ENCODE data around the gene ZBTB32. TPM values are rescaled to one million over a fixed set of nuclear protein-coding genes. Genes with fewer than 3 reads are reported as not detected.

Gene ZBTB32
- total and polyA plus RNA-seq, 2 of the 8 experiments (the other 6 are each of a cell fraction or from before 2014, with no cell fraction given) = 0.11 to 0.50 TPM

DNA sequence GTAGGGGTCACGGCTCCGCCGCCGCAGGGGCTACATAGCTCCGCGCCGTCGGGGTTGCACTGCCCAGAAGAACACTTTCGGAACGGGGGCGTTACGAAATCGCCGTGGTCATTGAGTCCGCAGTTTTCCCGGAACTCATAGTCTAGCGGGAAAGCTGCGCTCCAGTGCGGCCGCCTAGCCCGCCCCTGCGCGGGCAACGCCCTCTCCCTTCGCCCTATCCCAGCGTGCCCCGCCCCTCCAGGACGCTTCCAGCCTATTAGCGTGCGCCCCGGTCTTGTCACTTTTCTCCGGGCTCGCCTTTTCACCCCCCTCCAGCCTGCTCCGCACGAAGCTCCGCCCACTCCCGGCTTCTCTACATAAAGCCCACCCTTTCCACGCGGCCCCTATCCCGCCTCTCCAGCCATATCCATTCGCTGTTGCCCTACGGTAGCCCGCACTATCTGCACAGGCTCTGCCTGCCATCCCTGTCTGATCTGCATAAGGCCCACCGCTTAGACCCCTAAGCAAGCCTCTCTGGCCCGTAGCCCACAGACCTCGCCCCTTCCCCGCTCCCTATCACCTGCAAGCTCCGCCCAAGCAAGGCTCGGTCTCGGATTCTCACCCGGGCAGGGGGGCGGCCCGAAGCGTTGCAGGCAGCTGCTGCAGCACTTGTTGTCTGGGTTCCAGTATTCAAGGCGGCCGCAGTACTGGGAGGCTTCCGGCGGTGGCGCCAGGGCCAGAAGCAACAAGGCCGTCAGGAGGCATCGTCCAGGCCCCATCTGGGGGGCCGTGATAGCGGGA is 36.3 kb downstream of the ZBTB32 start (continued):
- TF ChIP-seq TEAD4 (IDR thresholded peaks at IDR 0.05; ENCODE audit: low read depth, low read length) = no peak
- TF ChIP-seq CHD2 (IDR thresholded peaks at IDR 0.05; ENCODE audit: low read length) = no peak
- TF ChIP-seq FOSL1 (IDR thresholded peaks at IDR 0.05; ENCODE audit: insufficient read depth, low read depth, low read length) = no peak
- no peak for TF ChIP-seq BACH1 (IDR thresholded peaks at IDR 0.05; ENCODE audit: low read length)
- TF ChIP-seq EP300 (IDR thresholded peaks at IDR 0.05; ENCODE audit: borderline replicate concordance in 1 of 2, low read depth in 2 of 2, low read length in 2 of 2) = peak in 1 of 2 experiments; percentile 43; a peak in 1 of 3 replicates
- no peak for TF ChIP-seq SP2 (IDR thresholded peaks at IDR 0.05; ENCODE audit: low read length)
- no peak; the same call in 1 of the 2 replicates for TF ChIP-seq CREB1 (IDR thresholded peaks at IDR 0.05)
- TF ChIP-seq, protein P1, sequence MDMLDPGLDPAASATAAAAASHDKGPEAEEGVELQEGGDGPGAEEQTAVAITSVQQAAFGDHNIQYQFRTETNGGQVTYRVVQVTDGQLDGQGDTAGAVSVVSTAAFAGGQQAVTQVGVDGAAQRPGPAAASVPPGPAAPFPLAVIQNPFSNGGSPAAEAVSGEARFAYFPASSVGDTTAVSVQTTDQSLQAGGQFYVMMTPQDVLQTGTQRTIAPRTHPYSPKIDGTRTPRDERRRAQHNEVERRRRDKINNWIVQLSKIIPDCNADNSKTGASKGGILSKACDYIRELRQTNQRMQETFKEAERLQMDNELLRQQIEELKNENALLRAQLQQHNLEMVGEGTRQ (IDR thresholded peaks at IDR 0.05; ENCODE audit: low read length) = no peak
- TF ChIP-seq KDM4A (IDR thresholded peaks at IDR 0.05; ENCODE audit: low read depth, low read length, severe bottlenecking) = peak; percentile 75
- TF ChIP-seq, protein P2, sequence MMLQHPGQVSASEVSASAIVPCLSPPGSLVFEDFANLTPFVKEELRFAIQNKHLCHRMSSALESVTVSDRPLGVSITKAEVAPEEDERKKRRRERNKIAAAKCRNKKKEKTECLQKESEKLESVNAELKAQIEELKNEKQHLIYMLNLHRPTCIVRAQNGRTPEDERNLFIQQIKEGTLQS (IDR thresholded peaks at IDR 0.05; ENCODE audit: insufficient read depth, low read depth, low read length) = no peak
- TF ChIP-seq BCL11A (IDR thresholded peaks at IDR 0.05; ENCODE audit: low read depth in 2 of 2, low read length in 2 of 2) = no peak
- peak; percentile 55; the same call in 1 of the 2 replicates for TF ChIP-seq PHF8 (conservative IDR thresholded peaks at IDR 0.05; ENCODE audit: low read depth, low read length)
- TF ChIP-seq CHD1 (IDR thresholded peaks at IDR 0.05; ENCODE audit: low read depth, low read length) = no peak
- TF ChIP-seq, protein P3, sequence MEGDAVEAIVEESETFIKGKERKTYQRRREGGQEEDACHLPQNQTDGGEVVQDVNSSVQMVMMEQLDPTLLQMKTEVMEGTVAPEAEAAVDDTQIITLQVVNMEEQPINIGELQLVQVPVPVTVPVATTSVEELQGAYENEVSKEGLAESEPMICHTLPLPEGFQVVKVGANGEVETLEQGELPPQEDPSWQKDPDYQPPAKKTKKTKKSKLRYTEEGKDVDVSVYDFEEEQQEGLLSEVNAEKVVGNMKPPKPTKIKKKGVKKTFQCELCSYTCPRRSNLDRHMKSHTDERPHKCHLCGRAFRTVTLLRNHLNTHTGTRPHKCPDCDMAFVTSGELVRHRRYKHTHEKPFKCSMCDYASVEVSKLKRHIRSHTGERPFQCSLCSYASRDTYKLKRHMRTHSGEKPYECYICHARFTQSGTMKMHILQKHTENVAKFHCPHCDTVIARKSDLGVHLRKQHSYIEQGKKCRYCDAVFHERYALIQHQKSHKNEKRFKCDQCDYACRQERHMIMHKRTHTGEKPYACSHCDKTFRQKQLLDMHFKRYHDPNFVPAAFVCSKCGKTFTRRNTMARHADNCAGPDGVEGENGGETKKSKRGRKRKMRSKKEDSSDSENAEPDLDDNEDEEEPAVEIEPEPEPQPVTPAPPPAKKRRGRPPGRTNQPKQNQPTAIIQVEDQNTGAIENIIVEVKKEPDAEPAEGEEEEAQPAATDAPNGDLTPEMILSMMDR (IDR thresholded peaks at IDR 0.05; ENCODE audit: control extremely low read depth in 1 of 3, insufficient read depth in 1 of 3, low read depth in 1 of 3, low read length in 3 of 3) = peak; percentile 14 to 40 (median 31)
- TF ChIP-seq ZNF274 (IDR thresholded peaks at IDR 0.05; ENCODE audit: borderline replicate concordance, extremely low read depth, low read length) = no peak
- TF ChIP-seq HDAC2 (IDR thresholded peaks at IDR 0.05; ENCODE audit: borderline replicate concordance in 1 of 2, low read depth in 2 of 2, low read length in 2 of 2) = no peak
- TF ChIP-seq RAD21 (IDR thresholded peaks at IDR 0.05 in 1 of 2, conservative IDR thresholded peaks at IDR 0.05 in 1 of 2; ENCODE audit: low read depth in 2 of 2, low read length in 2 of 2) = peak in 1 of 2 experiments; percentile 24; a peak in 2 of 4 replicates
- TF ChIP-seq CBX8 (IDR thresholded peaks at IDR 0.05; ENCODE audit: borderline replicate concordance, low read depth, low read length) = no peak
- no peak for TF ChIP-seq BRCA1 (IDR thresholded peaks at IDR 0.05; ENCODE audit: low read depth, low read length)
